Osteocyte (in vitro differentiated cells): ENCODE measurements around the gene GCA. TPM values are rescaled to one million over a fixed set of nuclear protein-coding genes. Genes with fewer than 3 reads are reported as not detected.

Experiments used
- DNase-seq: peaks from one replicate; pipeline ENCODE4 v3.0.0; 2021; ENCODE audit warnings: mixed read lengths; ENCODE audit not compliant: unreplicated experiment; ENCODE audit errors: extremely low spot score
- H3K27ac Mint-ChIP-seq: one replicate; pipeline ENCODE4 v1.8.0; 2021; ENCODE audit warnings: mild to moderate bottlenecking, mixed read lengths; ENCODE audit not compliant: unreplicated experiment
- H3K27me3 Mint-ChIP-seq: one replicate; pipeline ENCODE4 v1.8.0; 2021; ENCODE audit warnings: mixed read lengths; ENCODE audit not compliant: unreplicated experiment
- H3K36me3 Mint-ChIP-seq: one replicate; pipeline ENCODE4 v1.8.0; 2021; ENCODE audit warnings: mixed read lengths; ENCODE audit not compliant: unreplicated experiment
- H3K4me1 Mint-ChIP-seq: one replicate; pipeline ENCODE4 v1.8.0; 2021; ENCODE audit warnings: mixed read lengths; ENCODE audit not compliant: unreplicated experiment
- H3K4me3 Mint-ChIP-seq: one replicate; pipeline ENCODE4 v1.8.0; 2021; ENCODE audit warnings: mild to moderate bottlenecking, moderate library complexity, mixed read lengths; ENCODE audit not compliant: unreplicated experiment
- H3K9me3 Mint-ChIP-seq: one replicate; pipeline ENCODE4 v1.8.0; 2021; ENCODE audit warnings: mixed read lengths; ENCODE audit not compliant: unreplicated experiment
- CTCF ChIP-seq: fragments of 200-600 bp; sonication (generic); IDR thresholded peaks from 2 replicates; pipeline ENCODE4 v1.5.0; 2021; ENCODE audit warnings: antibody characterized with exemption, mild to moderate bottlenecking, moderate library complexity
- total RNA-seq: library from RNA; stranded (reverse); gene quantifications from 2 replicates; pipeline ENCODE4 v1.2.1, GENCODE V29; 2021

GCA gene
- total RNA-seq, 1 donor from 2014 or later = 4.0 TPM

GRCh38 chr2:162328424-162329157 is 15.3 kb upstream of the GCA start:
- Mint-ChIP-seq H3K4me1 (no peaks in the 10 kb centered on the region), H3K27me3 (peaks cover 15% of the 10 kb centered on the region)

GRCh38 chr2:162330881-162331280 is 13.1 kb upstream of the GCA start:
- no peak for DNase-seq
- no peak overlapping the region for H3K4me3 Mint-ChIP-seq
- H3K27me3 Mint-ChIP-seq = peaks cover 8% of the 10 kb centered on the region
- no peaks in the 10 kb centered on the region for H3K36me3 Mint-ChIP-seq
- H3K27ac Mint-ChIP-seq = no peak overlapping the region
- TF ChIP-seq CTCF = no peak
- H3K9me3 Mint-ChIP-seq = no peaks in the 10 kb centered on the region
- no peaks in the 10 kb centered on the region for H3K4me1 Mint-ChIP-seq

More at GRCh38 chr2:162328424-162329157, 15.3 kb upstream of the GCA start:
- no peaks in the 10 kb centered on the region for H3K36me3 Mint-ChIP-seq
- no peak for DNase-seq
- TF ChIP-seq CTCF = no peak
- H3K27ac Mint-ChIP-seq = no peak overlapping the region
- H3K4me3 Mint-ChIP-seq = no peak overlapping the region
- H3K9me3 Mint-ChIP-seq = no peaks in the 10 kb centered on the region

GRCh38 chr2:162333968-162334367 is 10.0 kb upstream of the GCA start:
- no peak for DNase-seq
- peak; percentile 63 for TF ChIP-seq CTCF
- Mint-ChIP-seq H3K27ac (no peak overlapping the region), H3K4me1 (no peaks in the 10 kb centered on the region), H3K9me3 (no peaks in the 10 kb centered on the region), H3K4me3 (no peak overlapping the region), H3K27me3 (peaks cover 23% of the 10 kb centered on the region), H3K36me3 (no peaks in the 10 kb centered on the region)

GRCh38 chr2:162337868-162338267 is 6.1 kb upstream of the GCA start:
- DNase-seq = no peak
- Mint-ChIP-seq H3K9me3 (no peaks in the 10 kb centered on the region), H3K27me3 (peaks cover 43% of the 10 kb centered on the region), H3K4me1 (no peaks in the 10 kb centered on the region), H3K4me3 (no peak overlapping the region), H3K27ac (no peak overlapping the region), H3K36me3 (no peaks in the 10 kb centered on the region)
- no peak for TF ChIP-seq CTCF

- peaks cover 38% of the 10 kb centered on the region for H3K27me3 Mint-ChIP-seq
- DNase-seq = no peak
- no peak overlapping the region for H3K27ac Mint-ChIP-seq
- H3K4me1 Mint-ChIP-seq = peaks cover 6% of the 10 kb centered on the region
- TF ChIP-seq CTCF = no peak
- H3K36me3 Mint-ChIP-seq = no peaks in the 10 kb centered on the region
- H3K4me3 Mint-ChIP-seq = no peak overlapping the region
- H3K9me3 Mint-ChIP-seq = no peaks in the 10 kb centered on the region
These were observed 3.1 kb upstream of the GCA start for GRCh38 chr2:162340822-162341221.
